Astrocyte (in vitro differentiated cells and primary cell): ENCODE measurements around the gene CYP4F22.

Experiments used
- EZH2 ChIP-seq: IDR thresholded peaks from 2 replicates; pipeline ENCODE4 v1.6.1; 2012; ENCODE audit warnings: mild to moderate bottlenecking, low read length, inconsistent platforms; ENCODE audit not compliant: insufficient read depth
- TF ChIP-seq, protein P1 (sequence below): IDR thresholded peaks from 2 replicates; pipeline ENCODE4 v1.5.1; 2011; ENCODE audit warnings: low read depth, mild to moderate bottlenecking, inconsistent platforms, low read length, moderate library complexity; ENCODE audit not compliant: insufficient read depth

DNA sequence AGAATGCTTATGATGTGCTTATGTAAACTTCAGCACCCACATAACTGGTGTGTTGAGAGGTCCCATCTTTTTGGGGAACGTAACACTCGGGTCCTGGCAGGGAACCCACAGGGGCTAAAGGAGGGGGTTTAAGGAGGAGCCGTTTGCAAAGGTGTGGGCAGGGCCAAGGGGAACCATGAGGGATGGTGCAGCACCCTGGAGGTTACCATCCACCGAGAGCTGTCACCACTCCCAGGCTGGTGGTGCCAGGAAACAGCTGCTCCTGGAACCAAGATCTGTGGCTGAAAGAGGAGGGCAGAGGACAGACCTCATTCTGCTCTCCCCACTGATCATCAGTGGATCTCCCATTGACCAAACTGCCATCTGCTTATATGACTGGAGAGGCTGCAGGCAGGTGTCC is 83.5 kb downstream of the CYP4F22 start:
- TF ChIP-seq, protein P1, sequence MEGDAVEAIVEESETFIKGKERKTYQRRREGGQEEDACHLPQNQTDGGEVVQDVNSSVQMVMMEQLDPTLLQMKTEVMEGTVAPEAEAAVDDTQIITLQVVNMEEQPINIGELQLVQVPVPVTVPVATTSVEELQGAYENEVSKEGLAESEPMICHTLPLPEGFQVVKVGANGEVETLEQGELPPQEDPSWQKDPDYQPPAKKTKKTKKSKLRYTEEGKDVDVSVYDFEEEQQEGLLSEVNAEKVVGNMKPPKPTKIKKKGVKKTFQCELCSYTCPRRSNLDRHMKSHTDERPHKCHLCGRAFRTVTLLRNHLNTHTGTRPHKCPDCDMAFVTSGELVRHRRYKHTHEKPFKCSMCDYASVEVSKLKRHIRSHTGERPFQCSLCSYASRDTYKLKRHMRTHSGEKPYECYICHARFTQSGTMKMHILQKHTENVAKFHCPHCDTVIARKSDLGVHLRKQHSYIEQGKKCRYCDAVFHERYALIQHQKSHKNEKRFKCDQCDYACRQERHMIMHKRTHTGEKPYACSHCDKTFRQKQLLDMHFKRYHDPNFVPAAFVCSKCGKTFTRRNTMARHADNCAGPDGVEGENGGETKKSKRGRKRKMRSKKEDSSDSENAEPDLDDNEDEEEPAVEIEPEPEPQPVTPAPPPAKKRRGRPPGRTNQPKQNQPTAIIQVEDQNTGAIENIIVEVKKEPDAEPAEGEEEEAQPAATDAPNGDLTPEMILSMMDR = no peak
- no peak for TF ChIP-seq EZH2
